Measurements from ENCODE around the gene PIP4K2A.

DNA sequence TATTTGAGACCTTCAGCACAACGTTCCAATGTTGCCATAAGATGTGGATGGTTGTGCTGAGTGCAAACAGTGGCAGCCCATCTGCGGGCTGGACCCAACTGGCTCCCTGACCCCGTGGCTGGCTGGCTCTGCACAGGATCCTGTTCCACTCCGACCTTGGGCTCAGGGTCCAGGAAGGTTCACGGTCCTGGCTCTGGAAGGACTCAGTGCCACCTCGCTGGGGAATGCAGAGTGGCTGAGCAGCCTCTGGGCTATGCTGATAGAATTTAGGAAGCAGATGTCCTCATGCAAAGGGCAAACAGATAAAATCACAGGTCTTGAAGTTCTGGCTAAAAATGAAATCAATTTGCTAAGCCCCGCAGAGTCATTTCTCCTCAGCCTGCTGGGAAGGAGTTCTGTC lies 171.6 kb downstream of the PIP4K2A start:
- TF ChIP-seq, protein P1, sequence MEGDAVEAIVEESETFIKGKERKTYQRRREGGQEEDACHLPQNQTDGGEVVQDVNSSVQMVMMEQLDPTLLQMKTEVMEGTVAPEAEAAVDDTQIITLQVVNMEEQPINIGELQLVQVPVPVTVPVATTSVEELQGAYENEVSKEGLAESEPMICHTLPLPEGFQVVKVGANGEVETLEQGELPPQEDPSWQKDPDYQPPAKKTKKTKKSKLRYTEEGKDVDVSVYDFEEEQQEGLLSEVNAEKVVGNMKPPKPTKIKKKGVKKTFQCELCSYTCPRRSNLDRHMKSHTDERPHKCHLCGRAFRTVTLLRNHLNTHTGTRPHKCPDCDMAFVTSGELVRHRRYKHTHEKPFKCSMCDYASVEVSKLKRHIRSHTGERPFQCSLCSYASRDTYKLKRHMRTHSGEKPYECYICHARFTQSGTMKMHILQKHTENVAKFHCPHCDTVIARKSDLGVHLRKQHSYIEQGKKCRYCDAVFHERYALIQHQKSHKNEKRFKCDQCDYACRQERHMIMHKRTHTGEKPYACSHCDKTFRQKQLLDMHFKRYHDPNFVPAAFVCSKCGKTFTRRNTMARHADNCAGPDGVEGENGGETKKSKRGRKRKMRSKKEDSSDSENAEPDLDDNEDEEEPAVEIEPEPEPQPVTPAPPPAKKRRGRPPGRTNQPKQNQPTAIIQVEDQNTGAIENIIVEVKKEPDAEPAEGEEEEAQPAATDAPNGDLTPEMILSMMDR (conservative IDR thresholded peaks at IDR 0.05): no peak
- TF ChIP-seq ZFX (IDR thresholded peaks at IDR 0.05): no peak
